ENCODE measurements around the gene IL1B.
A peak's percentile ranks its signal among the peaks of the same experiment; 100 is the strongest.

DNA sequence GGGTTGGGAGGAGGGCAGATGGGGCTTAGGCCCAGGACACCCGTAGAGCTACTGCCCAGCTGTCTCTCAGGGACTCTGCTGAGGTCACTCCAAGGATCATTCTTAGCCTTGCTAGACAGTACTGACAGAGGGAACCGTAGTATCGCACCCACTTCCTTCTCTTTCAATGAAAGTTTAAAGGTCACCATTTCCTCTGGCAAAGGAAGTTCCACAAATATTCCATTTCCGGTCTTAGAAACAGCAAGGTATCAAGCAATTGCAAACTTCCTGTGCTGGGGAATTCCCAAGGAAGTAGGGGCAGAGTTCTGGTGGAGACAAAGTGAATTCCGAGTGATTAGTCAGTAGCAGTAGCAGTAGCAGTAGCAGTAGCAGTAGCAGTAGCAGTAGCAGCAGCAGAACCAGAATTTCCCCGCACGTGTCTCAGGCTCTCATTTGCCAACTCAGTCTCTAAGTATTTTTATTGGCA, 24.7 kb downstream of the IL1B start:
- TF ChIP-seq POLR2A (IDR thresholded peaks at IDR 0.05) (no peak), EP300 (IDR thresholded peaks at IDR 0.05) (peak in 1 of 2 donors; percentile 69)

Measured in tibial nerve (tissue), 3 donors.